Right lobe of liver (tissue), 4 donors: ENCODE measurements around the gene SCN4B.

Source experiments
- CTCF ChIP-seq, 4 donors: fragments of 200-600 bp in 3 of 4; fragments of 450-650 bp in 1 of 4; IDR thresholded peaks; one replicate each; pipeline versions ENCODE4 v1.5.1 to v1.8.0; 2016 to 2022; ENCODE audit warnings: antibody characterized with exemption in 4 of 4, mild to moderate bottlenecking in 2 of 4
- POLR2A ChIP-seq: fragments of 450-650 bp; IDR thresholded peaks from one replicate; pipeline ENCODE4 v1.6.1; 2017; ENCODE audit warnings: antibody characterized with exemption, mild to moderate bottlenecking
- donor health status: DM: no; HTN: no; CAD: no.
- donor health status: DM: no; HTN: no; CAD: no.
- donor health status: DM: no; HTN: yes; CAD: no.

- TF ChIP-seq POLR2A (no peak), CTCF (IDR thresholded peaks at IDR 0.05) (no peak)
Observed at GRCh38 chr11:118142081-118142480, 10.5 kb downstream of the SCN4B start.
